HG03103 (cell line): Measurements from ENCODE around the gene RER1.

ENCODE experiments used
- ATAC-seq: cut with Tn5 transposase; IDR thresholded peaks from one replicate; pipeline ENCODE4 v1.9.1; 2021; ENCODE audit warnings: low read depth; ENCODE audit not compliant: unreplicated experiment

RER1 gene

GRCh38 chr1:2375246-2375922 is 16.3 kb upstream of the RER1 start:
- no peak for ATAC-seq

DNA sequence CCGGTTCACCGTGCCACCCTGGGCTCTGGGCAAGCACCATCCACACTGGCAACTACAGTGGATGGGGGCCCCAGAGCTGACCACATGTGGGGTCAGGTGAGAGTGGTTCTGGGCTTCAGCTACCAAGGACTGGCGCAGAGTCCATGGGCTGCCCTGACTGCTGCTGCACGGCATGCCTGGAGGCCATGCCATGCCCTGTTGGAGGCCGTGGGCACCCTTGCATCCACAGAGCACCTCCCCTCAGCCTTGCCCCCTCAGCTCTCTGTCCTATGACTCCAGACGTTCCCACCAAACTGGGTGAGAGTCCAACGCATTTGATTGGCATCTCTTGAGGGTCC is 15.7 kb upstream of the RER1 start:
- no peak for ATAC-seq

DNA sequence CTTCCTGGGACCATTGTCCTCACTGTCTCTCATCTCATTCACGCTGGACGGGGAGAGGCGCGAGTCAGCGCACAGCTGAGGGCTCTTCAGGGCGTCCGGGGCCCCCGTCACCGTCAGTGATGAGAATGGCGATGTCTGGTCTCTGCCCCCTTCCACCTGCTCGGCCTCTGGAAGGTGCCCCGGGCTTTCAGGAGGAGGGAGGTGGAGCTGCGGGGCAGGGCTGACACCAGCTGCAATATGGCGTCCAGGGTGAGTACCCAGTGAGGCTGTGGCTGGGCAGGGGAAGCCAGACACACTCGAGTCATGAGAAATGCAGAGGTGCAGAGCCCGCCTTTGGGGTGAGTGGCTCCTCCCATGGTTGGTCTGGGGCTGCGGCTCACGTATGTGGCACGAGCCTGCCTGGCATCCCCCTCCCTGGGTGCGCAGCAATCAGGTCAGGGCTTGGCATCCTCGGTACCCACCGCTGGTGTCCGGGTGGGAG is 15.3 kb upstream of the RER1 start:
- no peak for ATAC-seq

DNA sequence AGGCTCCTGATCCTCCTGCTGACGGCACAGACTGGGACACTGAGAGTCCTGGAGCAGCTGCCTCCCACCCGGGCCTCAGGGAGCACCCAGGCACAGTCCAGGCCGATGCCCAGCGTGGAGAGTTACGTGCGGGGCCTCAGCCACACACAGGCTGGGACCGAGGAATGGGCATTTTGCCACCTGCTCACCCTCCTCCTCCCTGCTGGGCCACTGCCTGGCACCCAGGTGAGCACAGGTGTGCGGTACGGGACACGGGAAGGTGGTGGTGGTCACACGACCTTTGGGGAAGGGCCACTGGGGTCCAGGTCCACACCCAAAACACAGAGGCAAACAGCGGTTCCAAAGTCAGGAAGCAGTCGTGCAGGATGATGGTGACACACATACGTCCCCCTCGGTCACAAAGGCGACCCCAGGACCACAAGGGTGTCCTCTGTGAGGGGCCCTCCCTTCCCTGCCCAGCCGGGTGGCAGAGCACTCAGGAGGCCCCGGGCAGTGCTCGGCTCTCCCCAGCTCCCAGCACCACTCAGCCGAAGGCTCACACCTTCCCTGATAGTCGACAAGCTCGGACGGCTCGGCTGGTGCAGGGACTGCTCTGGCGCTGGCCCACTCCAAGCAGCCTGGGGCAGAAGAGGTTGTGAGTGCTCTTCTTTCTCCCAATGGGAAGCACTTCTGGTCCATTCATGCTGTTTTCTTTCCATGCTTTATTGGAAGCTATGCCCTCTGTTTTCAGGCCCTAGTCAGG is 14.5 kb upstream of the RER1 start:
- no peak for ATAC-seq

- ATAC-seq = no peak
Observed at GRCh38 chr1:2377751-2378440, 13.7 kb upstream of the RER1 start.

DNA sequence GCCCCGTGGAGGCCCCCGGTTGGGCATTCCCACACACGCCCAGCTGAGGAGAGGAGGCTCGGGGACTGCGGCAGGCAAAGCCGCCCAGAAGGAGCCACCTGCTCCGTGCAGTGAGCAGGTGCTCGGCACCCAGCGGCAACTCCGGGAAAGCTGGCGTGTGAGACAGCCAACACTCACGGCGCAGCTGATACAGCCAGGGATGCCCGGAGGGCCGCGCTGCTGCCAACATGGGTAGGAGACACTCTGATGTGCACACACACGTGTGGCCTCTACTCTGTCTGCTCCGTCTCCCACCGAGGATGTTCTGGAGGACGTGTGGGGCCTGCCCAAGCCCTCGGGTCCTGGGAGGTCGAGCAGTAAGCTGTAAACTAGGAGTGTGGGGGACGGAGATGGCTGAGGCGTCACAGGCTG is 13.2 kb upstream of the RER1 start:
- no peak for ATAC-seq

DNA sequence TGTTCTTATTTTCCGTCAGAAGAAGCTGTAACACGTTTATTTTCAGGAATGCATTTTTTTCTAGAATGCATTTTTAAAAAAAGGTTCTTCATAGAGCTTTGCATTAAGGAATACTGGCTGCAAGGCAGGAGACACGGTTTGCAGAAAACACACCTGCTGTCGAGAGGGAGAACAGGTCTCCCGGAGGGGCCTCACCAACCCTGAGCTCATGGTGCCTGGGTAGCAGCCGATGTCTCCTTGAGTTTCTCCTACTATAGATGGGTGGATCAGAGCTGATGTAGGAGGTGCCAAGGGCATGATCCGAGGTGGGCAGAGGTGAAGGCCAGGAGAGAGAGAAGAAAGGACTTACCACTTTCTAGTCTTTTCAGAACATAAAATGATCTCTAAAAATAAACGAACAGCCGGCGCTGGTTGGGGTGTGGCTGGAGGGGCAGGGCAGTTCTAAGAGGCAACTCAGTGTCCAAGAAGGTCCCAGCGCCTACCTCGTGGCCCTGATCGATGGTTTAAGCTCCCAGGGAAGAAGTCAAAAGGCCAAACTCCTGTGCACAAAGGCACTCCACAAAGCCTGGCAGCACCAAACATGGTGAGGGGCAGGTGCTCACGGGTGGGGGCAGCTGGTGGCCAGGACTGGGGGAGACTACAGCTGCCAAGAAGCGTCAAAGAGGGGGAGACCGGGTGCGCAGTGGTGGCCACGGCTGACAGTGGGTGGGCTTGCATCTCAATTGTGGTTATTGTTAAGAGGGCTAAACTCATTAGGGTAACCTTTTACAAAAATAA is 12.5 kb upstream of the RER1 start:
- no peak for ATAC-seq

DNA sequence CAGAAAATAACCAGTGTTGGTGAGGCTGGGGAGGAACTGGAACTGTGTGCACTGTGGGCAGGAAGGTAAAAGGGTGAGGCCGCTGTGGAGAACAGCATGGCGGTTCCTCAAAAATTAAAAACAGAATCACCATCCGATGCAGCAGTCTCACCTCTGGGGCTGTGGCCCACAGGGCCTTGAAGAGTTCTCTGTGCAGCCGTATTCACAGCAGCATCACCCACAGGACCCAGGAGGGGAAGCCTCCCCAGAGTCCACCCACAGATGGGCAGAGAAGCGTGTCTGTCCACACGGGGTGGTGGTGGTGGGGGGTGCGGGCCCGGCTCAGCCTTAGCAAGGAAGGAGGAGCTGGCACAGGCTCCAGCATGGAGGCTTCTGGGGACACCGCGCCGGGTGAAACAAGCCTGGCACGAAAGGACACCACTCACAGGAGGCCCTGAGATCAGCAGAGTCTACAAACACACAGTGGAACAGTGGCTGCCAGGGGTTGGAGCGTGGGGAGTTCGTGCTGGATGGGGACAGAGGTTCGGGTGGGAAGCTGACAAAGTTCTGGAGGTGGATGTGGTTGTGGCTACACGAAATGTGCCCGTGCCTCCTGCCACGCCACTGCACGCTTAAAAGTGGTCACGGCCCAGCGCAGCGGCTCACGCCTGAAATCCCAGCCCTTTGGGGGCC is 11.8 kb upstream of the RER1 start:
- ATAC-seq = no peak

- no peak for ATAC-seq
Observed at GRCh38 chr1:2380816-2381591, 10.6 kb upstream of the RER1 start.

DNA sequence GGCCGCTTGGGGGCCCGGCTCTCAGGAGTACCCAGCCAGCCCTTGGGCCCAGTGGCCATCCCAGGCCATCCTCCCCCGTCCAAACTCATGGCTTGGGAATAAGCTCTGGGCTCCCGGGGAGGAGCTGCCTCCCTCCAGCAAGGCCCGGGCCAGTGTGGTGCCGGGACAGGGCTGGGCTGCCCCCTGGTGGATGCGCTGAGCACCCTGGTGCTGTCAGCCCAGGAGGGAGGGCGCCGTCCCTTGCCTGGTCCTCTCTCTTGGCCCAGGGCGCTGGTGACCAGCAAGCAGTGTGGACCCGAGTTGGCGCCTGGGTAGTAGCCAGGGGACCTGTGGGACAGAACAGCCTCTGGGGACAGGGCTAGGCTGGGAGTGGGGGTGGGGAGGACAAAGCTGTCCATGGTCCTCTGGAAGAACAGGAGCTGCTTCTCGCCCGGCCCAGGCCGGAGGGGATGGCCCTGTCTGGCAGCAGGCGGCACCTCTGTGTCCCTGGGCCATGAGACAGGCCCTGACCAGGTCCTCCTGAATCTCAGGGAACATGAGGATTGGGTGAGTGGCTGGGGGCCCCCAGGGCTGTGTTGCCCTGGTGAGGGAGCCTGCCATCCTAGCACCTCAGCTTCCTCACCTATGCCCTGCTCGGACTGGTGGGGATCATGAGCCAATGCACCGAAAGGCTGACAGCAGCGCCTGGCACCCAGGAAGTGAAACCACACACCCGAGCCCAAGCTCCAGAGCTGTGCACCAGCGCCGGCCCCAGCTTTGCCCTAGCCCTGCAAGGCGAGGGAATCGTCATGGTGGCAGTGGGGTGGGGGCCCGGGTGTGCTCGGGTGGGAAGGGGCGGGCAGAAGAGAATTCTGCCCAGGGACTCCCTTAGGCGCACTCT is 9.7 kb upstream of the RER1 start:
- peak; percentile 56 for ATAC-seq

DNA sequence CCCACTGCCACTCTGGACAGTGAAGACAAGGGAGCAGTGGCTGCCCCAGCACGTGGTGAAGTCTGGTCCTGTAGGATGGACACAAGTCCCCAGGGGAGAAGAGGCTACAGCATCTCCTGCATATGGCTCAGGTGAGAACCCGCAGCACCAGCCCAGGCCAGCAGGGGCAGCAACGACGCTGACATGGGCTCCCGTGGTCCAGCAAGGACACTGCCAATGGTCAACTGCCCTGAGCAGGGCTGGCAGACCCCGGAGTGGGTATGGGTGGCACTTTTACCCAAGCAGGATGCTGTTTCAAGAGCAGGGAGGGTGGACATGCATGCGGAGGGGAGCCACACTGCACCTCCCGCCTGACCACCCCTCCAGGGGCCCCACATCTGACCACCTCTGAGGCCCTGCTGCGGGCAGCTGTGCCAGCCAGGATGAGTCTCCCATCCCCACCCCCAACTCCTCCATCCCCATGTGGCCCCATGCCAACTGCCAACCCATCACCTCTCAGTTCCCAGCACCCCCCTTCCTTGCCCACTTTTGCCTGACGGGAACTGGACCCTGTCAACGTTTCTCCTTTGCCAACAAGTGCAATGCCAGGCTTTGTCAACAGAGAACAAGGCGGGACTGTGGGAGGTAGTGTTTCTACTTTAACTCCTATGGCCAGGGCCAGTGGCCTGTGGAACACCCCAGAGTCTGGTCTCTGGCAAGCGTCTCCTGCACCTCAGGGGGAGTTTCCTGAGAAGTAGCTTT is 8.8 kb upstream of the RER1 start:
- ATAC-seq = no peak

- no peak for ATAC-seq
Observed at GRCh38 chr1:2383576-2383975, 8.1 kb upstream of the RER1 start.

DNA sequence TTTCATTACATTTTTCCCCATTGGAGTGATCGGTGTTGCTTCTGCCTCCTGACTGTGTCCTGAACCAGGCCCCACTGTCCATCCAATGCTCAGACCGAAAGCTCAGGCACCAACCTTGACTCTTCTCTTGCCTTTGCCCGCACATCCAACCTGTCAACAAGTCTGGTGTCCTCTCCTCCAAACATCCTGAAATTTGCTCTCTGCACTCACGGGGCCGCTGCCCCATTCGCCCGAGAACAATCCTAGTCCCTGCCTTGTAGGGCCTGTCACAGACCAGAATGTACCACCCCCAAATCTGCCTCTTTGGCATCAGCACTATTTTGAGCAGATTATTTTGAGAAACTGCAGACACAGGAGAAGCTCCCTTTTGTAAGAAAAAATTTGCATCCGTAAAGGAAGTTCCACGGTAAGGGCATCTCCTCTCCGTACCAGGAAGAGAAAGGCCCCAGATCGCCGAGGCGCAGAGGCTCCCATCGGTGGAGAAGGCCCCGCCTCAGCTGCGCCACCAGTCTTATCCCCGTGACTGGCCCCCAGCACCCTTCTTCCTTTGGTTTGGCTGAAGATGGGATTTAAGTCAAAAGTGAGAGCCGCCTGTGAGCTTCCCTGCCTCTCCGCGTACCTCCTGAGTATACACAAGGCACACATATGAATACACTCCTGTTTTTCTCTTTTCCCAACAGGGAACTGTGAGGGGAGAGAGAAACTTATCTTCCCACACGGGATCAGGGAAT is 7.3 kb upstream of the RER1 start:
- ATAC-seq = no peak

DNA sequence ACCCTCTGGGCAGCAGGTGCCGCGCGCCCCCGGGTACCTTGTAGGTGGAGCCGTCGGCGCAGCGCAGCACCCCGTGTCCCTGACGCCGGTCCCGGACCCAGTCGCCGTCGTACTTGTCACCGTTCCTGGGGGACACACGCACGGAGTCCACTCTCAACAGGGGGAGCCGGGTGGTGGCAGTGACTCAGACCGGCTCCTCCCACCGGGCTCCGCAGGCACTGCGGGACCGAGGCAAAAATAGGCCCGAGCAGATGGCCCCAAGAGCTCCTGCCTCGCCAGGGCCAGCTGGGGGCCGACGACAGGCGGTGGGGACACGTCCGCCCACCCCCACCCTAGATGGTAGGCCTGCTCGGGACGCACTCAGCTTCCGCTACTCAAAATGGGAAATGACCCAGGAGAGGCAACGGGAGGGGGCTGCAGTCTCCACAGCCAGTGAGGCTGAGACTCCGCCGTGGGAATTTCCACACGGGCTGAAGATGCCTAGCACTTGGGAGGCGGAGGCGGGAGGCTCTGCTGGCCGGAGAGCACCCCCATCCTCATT is 6.6 kb upstream of the RER1 start:
- ATAC-seq = no peak

- ATAC-seq = no peak
Observed at GRCh38 chr1:2385606-2386280, 5.9 kb upstream of the RER1 start.
